K562 (cell line): ENCODE measurements around the gene CLSTN1. TPM values are rescaled to one million over a fixed set of nuclear protein-coding genes. Genes with fewer than 3 reads are reported as not detected.
A peak's percentile ranks its signal among the peaks of the same experiment; 100 is the strongest.

Experiments used
- ATAC-seq: fragments of 200-7000 bp; cut with Tn5 transposase; 3 replicates; pipeline ENCODE4 v1.9.1; 2020; ENCODE audit warnings: moderate library complexity
- BruUV-seq: library from RNA; stranded (reverse); fragments of 400-500 nt; replicated peaks from 2 replicates; lab custom pipeline; 2021; lab: Mats Ljungman, UMichigan
- CTCF ChIA-PET: fragments of 300-600 bp; formaldehyde crosslinking; extraction: SDS; loops from one replicate; lab custom pipeline; 2021; ENCODE audit warnings: low intra/inter-chr PET ratio; lab: Yijun Ruan, JAX
- POLR2A ChIA-PET: fragments of 300-600, 350-650 bp; sonication (Branson Sonifier 250); formaldehyde crosslinking; extraction: SDS; loops from one replicate; lab custom pipeline; 2021; ENCODE audit warnings: antibody characterized with exemption, inconsistent platforms; lab: Yijun Ruan, JAX
- DNase-seq, 4 experiments: peaks; one replicate each; pipeline versions ENCODE4 v3.0.0 to v3.0.0-alpha.2; 2011 to 2018; ENCODE audit warnings: low spot score in 3 of 4, mixed read lengths in 3 of 4; ENCODE audit errors: extremely low read depth in 1 of 4
- FAIRE-seq: peaks from 2 replicates; lab custom pipeline; 2011; peaks lifted over from hg19 to GRCh38; lab: Jason Lieb, UNC
- H2AFZ ChIP-seq: 2 replicates; pipeline ENCODE4 v1.6.0; 2011; ENCODE audit warnings: low read depth, low read length, control low read depth, inconsistent platforms
- H3K27ac ChIP-seq: fragments of 200-600 bp; 3 replicates; pipeline ENCODE4 v1.8.0; 2011; ENCODE audit warnings: low read depth, mild to moderate bottlenecking, control low read depth, inconsistent platforms, low read length, moderate library complexity, mixed read lengths; ENCODE audit errors: extremely low read depth
- H3K27me3 ChIP-seq, 2 experiments: fragments of 300-600 bp in 1 of 2; 2 replicates in 1 of 2; 3 replicates in 1 of 2; pipeline versions ENCODE4 v1.6.0 to v1.8.0; 2011; ENCODE audit warnings: inconsistent platforms in 2 of 2, low read length in 2 of 2, mild to moderate bottlenecking in 1 of 2, mixed read lengths in 1 of 2, moderate library complexity in 1 of 2; ENCODE audit not compliant: control insufficient read depth in 2 of 2, insufficient read depth in 2 of 2
- H3K36me3 ChIP-seq: fragments of 300-600 bp; 3 replicates; pipeline ENCODE4 v1.8.0; 2011; ENCODE audit warnings: mild to moderate bottlenecking, low read length, inconsistent platforms; ENCODE audit not compliant: control insufficient read depth, insufficient read depth
- H3K4me1 ChIP-seq, 2 experiments: fragments of 200-600 bp in 1 of 2; replicated peaks in 1 of 2; 2 replicates in 1 of 2; 3 replicates in 1 of 2; pipeline versions ENCODE4 v1.5.1 to v1.8.0; 2011; ENCODE audit warnings: inconsistent platforms in 2 of 2, low read length in 2 of 2, mild to moderate bottlenecking in 1 of 2, mixed read lengths in 1 of 2, moderate library complexity in 1 of 2; ENCODE audit not compliant: control insufficient read depth in 2 of 2, insufficient read depth in 2 of 2
- H3K4me2 ChIP-seq: 2 replicates; pipeline ENCODE4 v1.6.1; 2011; ENCODE audit warnings: low read length, control low read depth, inconsistent platforms, mixed read lengths; ENCODE audit not compliant: insufficient read depth
- H3K4me3 ChIP-seq: fragments of 200-600 bp; sonication (generic), shearing (Covaris generic); 2 replicates; pipeline ENCODE4 v1.5.1; 2016; ENCODE audit warnings: control low read depth, inconsistent platforms
- H3K79me2 ChIP-seq: fragments of 200-600 bp; 3 replicates; pipeline ENCODE4 v1.8.0; 2011; ENCODE audit warnings: low read length, inconsistent platforms; ENCODE audit not compliant: control insufficient read depth, insufficient read depth
- H3K9ac ChIP-seq, 2 experiments: 2 replicates each; pipeline versions ENCODE4 v1.6.0 to v1.6.1; 2011; ENCODE audit warnings: low read depth in 2 of 2, low read length in 2 of 2, control low read depth in 1 of 2, inconsistent platforms in 1 of 2, mild to moderate bottlenecking in 1 of 2, mixed read lengths in 1 of 2; ENCODE audit not compliant: insufficient read depth in 1 of 2
- H3K9me1 ChIP-seq: one replicate; pipeline ENCODE4 v1.6.0; 2011; ENCODE audit warnings: inconsistent platforms, mild to moderate bottlenecking, low read length, moderate library complexity; ENCODE audit not compliant: control insufficient read depth, insufficient read depth
- H3K9me3 ChIP-seq: replicated peaks from 2 replicates; pipeline ENCODE4 v1.5.1; 2011; ENCODE audit warnings: low read depth, low read length, inconsistent platforms; ENCODE audit not compliant: control insufficient read depth, insufficient read depth
- H4K20me1 ChIP-seq: replicated peaks from 2 replicates; pipeline ENCODE4 v1.6.1; 2011; ENCODE audit warnings: low read length, inconsistent platforms, mixed read lengths; ENCODE audit not compliant: control insufficient read depth, insufficient read depth
- KLF1 ChIP-seq: fragments of 450-650 bp; IDR thresholded peaks from 2 replicates; pipeline ENCODE4 v1.6.1; 2016; ENCODE audit warnings: missing genetic modification characterization, missing compliant biosample characterization
- STAG1 ChIP-seq: sonication (generic); formaldehyde crosslinking; IDR thresholded peaks from 2 replicates; pipeline ENCODE4 v1.5.0; 2020; ENCODE audit warnings: missing genetic modification reagents, borderline replicate concordance
- ZNF77 ChIP-seq: fragments of 250-450 bp; sonication (Bioruptor Pico); IDR thresholded peaks from 2 replicates; pipeline ENCODE4 v1.5.0; 2020
- WGBS: fragments of 100-300 bp; shearing (Covaris generic); methylation state at CpG from one replicate; pipeline ENCODE4 v1.1.6; 2016; ENCODE audit warnings: low coverage, mixed read lengths; ENCODE audit not compliant: insufficient coverage; ENCODE audit errors: missing lambda C conversion rate; 5-methylcytosine and 5-hydroxymethylcytosine counted together
- in situ Hi-C: fragments of 300-500 bp; cut with MboI; formaldehyde crosslinking; loops from 4 replicates; pipeline ENCODE4 v1.15.0; 2018; ENCODE audit warnings: inconsistent platforms, mixed read lengths
- intact Hi-C: fragments of 100-400 bp; cut with micrococcal nuclease; formaldehyde crosslinking; loops from 2 replicates; pipeline ENCODE4 v1.14.2; 2022
- polyA plus RNA-seq, 8 experiments: library from polyadenylated mRNA; depleted of rRNA in 4 of 8; stranded (reverse) in 5 of 8; unstranded in 3 of 8; fragments of >200 nt; fragmentation: Nextera tagmentation in 2 of 8; fragmentation: Illumina TruSeq in 1 of 8; extraction: Ambion mirVana in 2 of 8; extraction: Trizol in 1 of 8; gene quantifications; 2 replicates each; pipeline versions ENCODE4 v1.2.1 to v1.2.3, GENCODE V29; 2011 to 2014; ENCODE audit warnings: inconsistent platforms in 1 of 8, missing spikeins in 1 of 8
- total RNA-seq, 7 experiments: library from RNA; depleted of rRNA in 6 of 7; stranded (reverse); fragments of >200 nt in 6 of 7; fragmentation: Illumina TruSeq in 2 of 7; extraction: Trizol in 2 of 7; gene quantifications; 2 replicates each; pipeline versions ENCODE4 v1.2.1 to v1.2.3, GENCODE V29; 2011 to 2021; ENCODE audit warnings: low replicate concordance in 1 of 7

CLSTN1 gene
- total and polyA plus RNA-seq, 9 of the 15 experiments (the other 6 are each of a cell fraction or from before 2014, with no cell fraction given): 1.1 to 32.5 (median 13.3) TPM

DNA sequence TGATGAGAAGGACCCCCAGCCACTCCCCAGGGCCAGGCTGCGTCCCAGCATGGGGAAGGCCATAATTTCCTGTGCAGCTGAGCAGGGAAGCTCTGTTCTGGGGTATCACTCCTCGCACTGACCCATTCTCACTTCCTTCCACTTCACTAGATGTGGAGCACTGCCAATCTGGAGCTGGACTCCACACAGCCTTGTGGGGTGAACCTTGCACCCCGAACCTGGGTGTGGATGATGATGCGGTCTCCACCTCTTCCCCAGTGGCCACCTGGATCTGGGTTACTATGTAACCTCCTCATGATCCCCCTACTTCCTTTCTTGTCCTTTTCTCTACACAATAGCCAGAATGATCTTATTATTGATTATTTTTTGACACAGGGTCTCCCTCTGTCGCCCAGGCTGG is 49.6 kb upstream of the CLSTN1 start:
- 56% methylated on average over 5 of the region's 5 CpGs for WGBS
- H3K4me3 ChIP-seq: no peak overlapping the region
- H3K27ac ChIP-seq: no peak overlapping the region
- no TSS peak for BruUV-seq
- CTCF ChIA-PET: interaction anchor here (1.5 to 3.2 kb wide), 3 partner anchors 89 to 280 kb away, joined by 3 to 31 read pairs (median 5); no protein-coding TSS in a partner anchor
- no peaks in the 10 kb centered on the region for H3K36me3 ChIP-seq
- TF ChIP-seq ZNF77 (CRISPR knock-in tag) (no peak), KLF1 (no peak)
- ATAC-seq (no peak), FAIRE-seq (no peak), DNase-seq (no peak)
- no peaks in the 10 kb centered on the region for H3K9me1 ChIP-seq
- no peak overlapping the region for H3K4me2 ChIP-seq
- POLR2A ChIA-PET: interaction anchor here (0.5 to 2.3 kb wide), 6 partner anchors 9 to 338 kb away, joined by 3 to 17 read pairs (median 4); no protein-coding TSS in a partner anchor
- in situ Hi-C loops: loop anchor here (5.0 to 10.0 kb wide), 2 partner anchors 71 to 554 kb away; partner anchors contain the start of genes LZIC and NMNAT1
- H3K79me2 ChIP-seq: no peaks in the 10 kb centered on the region
- H3K4me1 ChIP-seq: peaks cover 5 to 25% of the 10 kb centered on the region in 2 experiments; a peak in 4 of 5 replicates
- no peaks in the 10 kb centered on the region for H3K27me3 ChIP-seq
- no peaks in the 10 kb centered on the region for H3K9me3 ChIP-seq
- H3K9ac ChIP-seq: peak overlapping the region in 1 of 2 experiments; percentile 53; a peak in 1 of 4 replicates
- no peak overlapping the region for H2AFZ ChIP-seq
- 0 out of 2 replicates have a peak, but pooled peaks cover 5% of the 10 kb centered on the region for H4K20me1 ChIP-seq
- intact Hi-C loops: no loop called here

- no peak overlapping the region for H3K4me3 ChIP-seq
- WGBS: 16% methylated on average over 11 of the region's 11 CpGs
- CTCF ChIA-PET: interaction anchor here (1.0 kb wide), 1 partner anchor 555 kb away, joined by 3 read pairs; no protein-coding TSS in a partner anchor
- no TSS peak for BruUV-seq
- H3K36me3 ChIP-seq: peaks cover 3% of the 10 kb centered on the region; the same call in 1 of the 3 replicates
- FAIRE-seq: peak; percentile 23
- H2AFZ ChIP-seq: no peak overlapping the region
- POLR2A ChIA-PET: interaction anchor here (0.5 to 2.3 kb wide), 9 partner anchors 10 to 339 kb away, joined by 3 to 17 read pairs (median 3); no protein-coding TSS in a partner anchor
- H3K4me2 ChIP-seq: no peak overlapping the region
- no peaks in the 10 kb centered on the region for H3K9me1 ChIP-seq
- H3K79me2 ChIP-seq: no peaks in the 10 kb centered on the region
- no peaks in the 10 kb centered on the region for H3K27me3 ChIP-seq
- intact Hi-C loops: no loop called here
- H3K9ac ChIP-seq: peak overlapping the region in 1 of 2 experiments; percentile 53; a peak in 2 of 4 replicates
- peaks cover 1% of the 10 kb centered on the region for H4K20me1 ChIP-seq
- H3K9me3 ChIP-seq: no peaks in the 10 kb centered on the region
- no peak for ATAC-seq
- DNase-seq: no peak
- TF ChIP-seq STAG1 (CRISPR knock-in tag): no peak
- TF ChIP-seq, all 486 proteins: peak for 0
- Histone ChIP-seq H3K27ac (no peak overlapping the region), H3K4me1 (peaks cover 5 to 24% of the 10 kb centered on the region in 2 experiments; a peak in 4 of 5 replicates)
- in situ Hi-C loops: loop anchor here (5.0 to 10.0 kb wide), 2 partner anchors 72 to 555 kb away; partner anchors contain the start of genes LZIC and NMNAT1
These were observed 48.8 kb upstream of the CLSTN1 start for GRCh38 chr1:9872430-9873165.
